HepG2 (cell line): ENCODE measurements around the gene CLRN2. TPM values are rescaled to one million over a fixed set of nuclear protein-coding genes. Genes with fewer than 3 reads are reported as not detected.

ENCODE experiments used
- ATF2 ChIP-seq: sonication (generic); formaldehyde crosslinking; IDR thresholded peaks from 2 replicates; pipeline ENCODE4 v1.4.0; 2020; ENCODE audit warnings: missing genetic modification reagents
- CERS6 ChIP-seq: sonication (generic); formaldehyde crosslinking; IDR thresholded peaks from 2 replicates; pipeline ENCODE4 v1.5.0; 2020; ENCODE audit warnings: missing genetic modification reagents
- FOXA3 ChIP-seq: IDR thresholded peaks from 2 replicates; pipeline ENCODE4 v1.6.1; 2016; ENCODE audit warnings: missing genetic modification reagents, missing compliant biosample characterization
- GTF2F1 ChIP-seq: fragments of 150-350 bp; IDR thresholded peaks from 2 replicates; pipeline ENCODE4 v1.6.1; 2014; ENCODE audit warnings: low read length
- IRX3 ChIP-seq: sonication (generic); formaldehyde crosslinking; IDR thresholded peaks from 2 replicates; pipeline ENCODE4 v1.8.1; 2023; ENCODE audit warnings: mild to moderate bottlenecking, low read depth, missing genetic modification reagents, borderline replicate concordance
- RNF219 ChIP-seq: sonication (generic); formaldehyde crosslinking; IDR thresholded peaks from 2 replicates; pipeline ENCODE4 v1.5.0; 2020; ENCODE audit warnings: mild to moderate bottlenecking, missing genetic modification reagents
- TAF1 ChIP-seq: sonication (generic); formaldehyde crosslinking; IDR thresholded peaks from 2 replicates; pipeline ENCODE4 v1.4.0; 2020; ENCODE audit warnings: missing genetic modification reagents
- TEAD2 ChIP-seq: sonication (generic); formaldehyde crosslinking; IDR thresholded peaks from 2 replicates; pipeline ENCODE4 v1.9.0; 2021; ENCODE audit warnings: missing genetic modification reagents
- THYN1 ChIP-seq: sonication (generic); formaldehyde crosslinking; IDR thresholded peaks from 2 replicates; pipeline ENCODE4 v1.8.1; 2023; ENCODE audit warnings: low read depth, mild to moderate bottlenecking, moderate library complexity, missing genetic modification reagents, borderline replicate concordance
- TRIM24 ChIP-seq: sonication (generic); formaldehyde crosslinking; IDR thresholded peaks from 2 replicates; pipeline ENCODE4 v1.8.0; 2022; ENCODE audit warnings: mild to moderate bottlenecking, missing genetic modification reagents
- ZBTB26 ChIP-seq: IDR thresholded peaks from 2 replicates; pipeline ENCODE4 v1.6.1; 2016; ENCODE audit warnings: missing compliant biosample characterization, missing genetic modification reagents, borderline replicate concordance
- ZMYM4 ChIP-seq: sonication (generic); formaldehyde crosslinking; IDR thresholded peaks from 2 replicates; pipeline ENCODE4 v1.8.1; 2023; ENCODE audit warnings: mild to moderate bottlenecking, missing genetic modification reagents
- ZNF143 ChIP-seq: sonication (generic); formaldehyde crosslinking; IDR thresholded peaks from 2 replicates; pipeline ENCODE4 v1.4.0; 2020; ENCODE audit warnings: missing genetic modification reagents
- ZNF30 ChIP-seq: sonication (generic); formaldehyde crosslinking; IDR thresholded peaks from 2 replicates; pipeline ENCODE4 v1.5.0; 2020; ENCODE audit warnings: mild to moderate bottlenecking, missing genetic modification reagents
- ZNF362 ChIP-seq: sonication (generic); formaldehyde crosslinking; IDR thresholded peaks from 2 replicates; pipeline ENCODE4 v1.4.0; 2020; ENCODE audit warnings: missing genetic modification reagents, mild to moderate bottlenecking, borderline replicate concordance
- ZNF562 ChIP-seq: sonication (generic); formaldehyde crosslinking; IDR thresholded peaks from 2 replicates; pipeline ENCODE4 v1.8.0; 2022; ENCODE audit warnings: missing genetic modification reagents, borderline replicate concordance
- ZNF678 ChIP-seq: sonication (generic); formaldehyde crosslinking; IDR thresholded peaks from 2 replicates; pipeline ENCODE4 v1.4.0; 2020; ENCODE audit warnings: mild to moderate bottlenecking, missing genetic modification reagents
- ZNF878 ChIP-seq: sonication (generic); formaldehyde crosslinking; IDR thresholded peaks from 2 replicates; pipeline ENCODE4 v1.8.1; 2023; ENCODE audit warnings: mild to moderate bottlenecking, missing genetic modification reagents, moderate library complexity
- ZSCAN29 ChIP-seq: sonication (generic); formaldehyde crosslinking; conservative IDR thresholded peaks from 2 replicates; pipeline ENCODE4 v1.4.0; 2020; ENCODE audit warnings: mild to moderate bottlenecking, missing genetic modification reagents
- ZSCAN9 ChIP-seq: IDR thresholded peaks from 2 replicates; pipeline ENCODE4 v1.6.1; 2016; ENCODE audit warnings: borderline replicate concordance
- polyA plus RNA-seq, 8 experiments: library from polyadenylated mRNA; depleted of rRNA in 3 of 8; stranded (reverse) in 7 of 8; unstranded in 1 of 8; fragments of >200 nt; fragmentation: Illumina TruSeq in 4 of 8; extraction: Trizol in 4 of 8; gene quantifications; 2 replicates each; pipeline versions ENCODE4 v1.2.1 to v1.2.3, GENCODE V29; 2011 to 2016; ENCODE audit warnings: low read depth in 4 of 8, missing spikeins in 1 of 8, mixed read lengths in 1 of 8; ENCODE audit not compliant: insufficient read depth in 1 of 8
- total RNA-seq, 5 experiments: library from RNA; depleted of rRNA; stranded (reverse); fragments of >200 nt; fragmentation: Illumina TruSeq; extraction: Trizol; gene quantifications; 2 replicates each; pipeline ENCODE4 v1.2.3, GENCODE V29; 2016; ENCODE audit warnings: low read depth in 1 of 5

The CLRN2 gene
- total and polyA plus RNA-seq, 2 of the 13 experiments (the other 11 are each of a cell fraction or from before 2014, with no cell fraction given): not detected

GRCh38 chr4:17558941-17559708 is 44.2 kb downstream of the CLRN2 start (continued):
- 0 out of 2 replicates have a peak, but pooled peaks have one; percentile 38 for TF ChIP-seq ZBTB26 (CRISPR knock-in tag)
- peak; percentile 96 for TF ChIP-seq FOXA3 (CRISPR knock-in tag)
- TF ChIP-seq TEAD2 (CRISPR knock-in tag): no peak
- peak; percentile 88 for TF ChIP-seq TRIM24
- TF ChIP-seq ZSCAN9 (CRISPR knock-in tag): peak; percentile 90
- TF ChIP-seq ZNF362: peak; percentile 100
- TF ChIP-seq ZNF30 (CRISPR knock-in tag): no peak
- TF ChIP-seq CERS6 (CRISPR knock-in tag): no peak
- peak; percentile 65; the same call in 1 of the 2 replicates for TF ChIP-seq ZSCAN29 (CRISPR knock-in tag)
- TF ChIP-seq TAF1: no peak
- no peak for TF ChIP-seq ZNF562 (CRISPR knock-in tag)
- TF ChIP-seq ZNF678 (CRISPR knock-in tag): no peak
- TF ChIP-seq THYN1 (CRISPR knock-in tag): 0 out of 2 replicates have a peak, but pooled peaks have one; percentile 39
- TF ChIP-seq GTF2F1: no peak; the same call in 1 of the 2 replicates
- TF ChIP-seq ZNF878: peak; percentile 98
- no peak for TF ChIP-seq ZNF143 (CRISPR knock-in tag)
- peak; percentile 95 for TF ChIP-seq ATF2 (CRISPR knock-in tag)
- peak; percentile 86; the same call in 1 of the 2 replicates for TF ChIP-seq ZMYM4
- no peak for TF ChIP-seq IRX3
- TF ChIP-seq RNF219 (CRISPR knock-in tag): peak; percentile 93; the same call in 1 of the 2 replicates
